ENCODE results near the gene TLR7.

TLR7 gene

DNA sequence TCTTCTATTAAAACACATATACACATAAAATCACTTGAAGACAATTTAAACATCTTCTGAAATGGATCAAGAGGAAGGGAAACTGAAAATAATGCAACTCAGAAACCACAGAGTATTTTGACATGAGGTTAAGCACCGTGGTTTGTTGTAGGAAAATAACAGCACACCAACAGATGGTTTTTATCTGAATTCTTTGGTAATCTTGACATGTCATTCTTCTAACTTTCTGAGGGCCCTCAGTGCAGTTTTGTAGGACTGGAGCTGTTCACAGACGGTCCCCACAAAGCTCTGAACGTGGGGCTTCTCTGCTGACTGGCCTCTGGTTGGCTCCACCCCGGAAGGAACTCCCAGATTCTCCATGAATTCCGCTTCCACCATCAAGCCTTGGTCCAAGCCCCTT is 23.6 kb downstream of the TLR7 start:
- FAIRE-seq (no peak), DNase-seq (ENCODE audit: low spot score) (no peak)

GRCh38 chrX:12891171-12891570 is 24.3 kb downstream of the TLR7 start:
- DNase-seq (ENCODE audit: low spot score) (no peak), FAIRE-seq (no peak)

- FAIRE-seq (no peak), DNase-seq (ENCODE audit: low spot score) (no peak)
Measured at GRCh38 chrX:12891915-12892506, 25.1 kb downstream of the TLR7 start.

- DNase-seq (ENCODE audit: low spot score) (no peak), FAIRE-seq (no peak)
Measured at GRCh38 chrX:12892716-12893115, 25.8 kb downstream of the TLR7 start.

GRCh38 chrX:12894074-12895030 is 27.5 kb downstream of the TLR7 start:
- no peak for FAIRE-seq
- DNase-seq (ENCODE audit: low spot score): peak; percentile 4

GRCh38 chrX:12895866-12896265 is 29.0 kb downstream of the TLR7 start:
- FAIRE-seq (no peak), DNase-seq (ENCODE audit: low spot score) (no peak)

DNA sequence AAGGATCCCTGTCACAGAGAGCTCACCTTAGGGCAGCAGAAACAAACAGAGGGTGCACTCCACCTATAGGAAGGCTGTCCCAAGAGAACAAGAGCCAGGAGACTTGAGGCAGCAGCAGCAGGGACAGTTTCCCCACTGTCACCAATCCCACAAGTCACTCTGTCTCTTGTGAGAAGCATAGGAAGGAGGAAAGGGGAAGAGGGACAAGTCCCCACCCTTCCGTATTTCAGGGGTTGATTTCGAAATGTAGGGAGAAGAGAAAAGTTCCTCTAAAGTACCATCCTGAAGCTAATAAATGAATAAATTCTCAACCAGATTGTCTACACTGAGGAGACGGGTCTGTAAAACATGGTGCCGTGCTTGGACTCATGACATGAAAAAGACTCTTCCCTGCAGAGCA is 30.1 kb downstream of the TLR7 start:
- DNase-seq (ENCODE audit: low spot score): no peak
- no peak for FAIRE-seq

DNA sequence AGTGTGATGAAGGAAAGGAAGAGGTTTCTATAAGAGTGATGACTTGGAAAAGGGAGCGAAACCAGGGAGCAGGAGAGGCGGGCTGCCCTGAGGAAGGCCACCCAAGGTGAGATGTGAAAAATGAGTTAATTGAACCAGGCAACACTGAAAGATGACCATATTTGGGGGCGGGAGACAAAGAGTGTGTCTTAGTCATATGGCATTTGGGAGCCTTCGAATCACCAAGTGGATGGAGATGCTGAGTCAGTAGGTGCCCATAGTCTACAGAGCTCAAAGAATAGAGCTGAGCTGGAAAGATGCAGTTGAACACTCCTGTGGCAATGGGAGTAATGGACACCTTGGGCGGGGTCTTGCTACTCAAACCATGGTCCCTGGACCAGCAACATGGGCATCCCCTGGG is 31.2 kb downstream of the TLR7 start:
- FAIRE-seq (no peak), DNase-seq (ENCODE audit: low spot score) (no peak)

GRCh38 chrX:12899506-12899905 is 32.6 kb downstream of the TLR7 start:
- DNase-seq (ENCODE audit: low spot score) (no peak), FAIRE-seq (no peak)

DNA sequence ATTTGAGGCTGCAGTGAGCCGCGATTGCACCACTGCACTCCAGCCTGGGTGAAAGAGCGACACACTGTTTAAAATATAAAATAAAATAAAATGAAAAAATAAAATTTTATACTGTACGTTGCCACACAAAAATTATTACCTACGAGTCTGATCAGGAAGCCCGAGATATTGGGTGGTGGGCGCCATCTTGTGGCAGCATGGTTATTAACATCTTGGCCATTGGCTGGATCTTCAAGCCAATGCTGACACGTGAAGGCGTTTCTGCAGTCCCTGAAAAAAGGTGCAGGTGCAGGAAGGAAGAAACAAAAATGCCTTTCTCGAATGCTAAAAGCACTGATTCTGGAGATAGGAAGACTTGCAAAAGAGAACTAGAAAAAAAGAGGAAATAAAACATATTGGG is 34.6 kb downstream of the TLR7 start:
- FAIRE-seq (no peak), DNase-seq (ENCODE audit: low spot score) (peak; percentile 43)

DNA sequence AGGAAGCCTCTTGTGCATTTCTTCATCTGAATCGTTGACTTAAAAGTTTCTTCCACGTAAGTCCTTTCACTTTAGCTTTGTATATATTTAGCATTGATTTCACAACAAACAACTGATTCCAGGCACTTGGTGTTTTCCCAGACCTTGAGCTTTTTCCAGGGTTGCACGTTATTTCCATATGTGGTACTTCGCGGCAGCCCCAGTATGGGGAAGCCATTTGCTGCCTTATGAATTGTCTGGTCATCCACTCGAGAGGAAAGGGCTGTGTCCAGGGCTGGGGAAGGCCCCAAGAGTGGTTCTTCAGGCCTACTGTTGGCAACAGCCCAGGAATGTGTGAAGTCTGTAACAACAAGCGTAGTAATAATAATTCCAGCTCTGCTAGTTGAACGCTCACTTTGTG is 36.8 kb downstream of the TLR7 start:
- DNase-seq (ENCODE audit: low spot score) (no peak), FAIRE-seq (no peak)

- FAIRE-seq (no peak), DNase-seq (ENCODE audit: low spot score) (no peak)
Measured at GRCh38 chrX:12906046-12906761, 39.3 kb downstream of the TLR7 start, which contains the start of gene TLR8. Gene TLR8 (plus strand): TSS chrX:12906620. CDS start chrX:12906707, 87 bp downstream.

GRCh38 chrX:12910423-12911121 is 43.7 kb downstream of the TLR7 start:
- FAIRE-seq (no peak), DNase-seq (ENCODE audit: low spot score) (no peak)

DNA sequence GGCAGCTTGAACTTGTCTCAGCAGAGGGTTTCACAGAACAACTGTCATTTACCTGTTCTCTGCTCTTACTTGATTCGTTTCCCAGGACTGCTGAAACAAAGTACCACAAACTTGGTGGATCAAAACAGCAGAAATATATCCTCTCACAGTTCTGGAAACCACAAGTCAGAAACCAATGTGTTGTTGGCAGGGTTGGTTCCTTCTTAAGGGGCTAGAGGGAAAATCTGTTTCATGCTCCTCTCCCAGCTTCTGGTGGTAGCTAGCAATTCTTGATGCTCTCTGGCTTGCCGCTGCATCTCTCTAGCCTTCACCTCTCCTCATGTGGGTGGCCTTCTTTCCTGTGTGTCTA is 44.2 kb downstream of the TLR7 start:
- FAIRE-seq (no peak), DNase-seq (ENCODE audit: low spot score) (no peak)

GRCh38 chrX:12912791-12913482 is 46.1 kb downstream of the TLR7 start:
- no peak for FAIRE-seq
- no peak for DNase-seq (ENCODE audit: low spot score)

GRCh38 chrX:12917753-12918152 is 50.9 kb downstream of the TLR7 start:
- no peak for FAIRE-seq
- DNase-seq (ENCODE audit: low spot score): no peak

GRCh38 chrX:12919051-12919450 is 52.2 kb downstream of the TLR7 start:
- DNase-seq (ENCODE audit: low spot score) (no peak), FAIRE-seq (no peak)

DNA sequence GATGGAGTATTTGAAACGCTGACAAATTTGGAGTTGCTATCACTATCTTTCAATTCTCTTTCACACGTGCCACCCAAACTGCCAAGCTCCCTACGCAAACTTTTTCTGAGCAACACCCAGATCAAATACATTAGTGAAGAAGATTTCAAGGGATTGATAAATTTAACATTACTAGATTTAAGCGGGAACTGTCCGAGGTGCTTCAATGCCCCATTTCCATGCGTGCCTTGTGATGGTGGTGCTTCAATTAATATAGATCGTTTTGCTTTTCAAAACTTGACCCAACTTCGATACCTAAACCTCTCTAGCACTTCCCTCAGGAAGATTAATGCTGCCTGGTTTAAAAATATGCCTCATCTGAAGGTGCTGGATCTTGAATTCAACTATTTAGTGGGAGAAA is 52.7 kb downstream of the TLR7 start:
- no peak for FAIRE-seq
- DNase-seq (ENCODE audit: low spot score): no peak

GRCh38 chrX:12920990-12921389 is 54.1 kb downstream of the TLR7 start:
- FAIRE-seq (no peak), DNase-seq (ENCODE audit: low spot score) (no peak)

DNA sequence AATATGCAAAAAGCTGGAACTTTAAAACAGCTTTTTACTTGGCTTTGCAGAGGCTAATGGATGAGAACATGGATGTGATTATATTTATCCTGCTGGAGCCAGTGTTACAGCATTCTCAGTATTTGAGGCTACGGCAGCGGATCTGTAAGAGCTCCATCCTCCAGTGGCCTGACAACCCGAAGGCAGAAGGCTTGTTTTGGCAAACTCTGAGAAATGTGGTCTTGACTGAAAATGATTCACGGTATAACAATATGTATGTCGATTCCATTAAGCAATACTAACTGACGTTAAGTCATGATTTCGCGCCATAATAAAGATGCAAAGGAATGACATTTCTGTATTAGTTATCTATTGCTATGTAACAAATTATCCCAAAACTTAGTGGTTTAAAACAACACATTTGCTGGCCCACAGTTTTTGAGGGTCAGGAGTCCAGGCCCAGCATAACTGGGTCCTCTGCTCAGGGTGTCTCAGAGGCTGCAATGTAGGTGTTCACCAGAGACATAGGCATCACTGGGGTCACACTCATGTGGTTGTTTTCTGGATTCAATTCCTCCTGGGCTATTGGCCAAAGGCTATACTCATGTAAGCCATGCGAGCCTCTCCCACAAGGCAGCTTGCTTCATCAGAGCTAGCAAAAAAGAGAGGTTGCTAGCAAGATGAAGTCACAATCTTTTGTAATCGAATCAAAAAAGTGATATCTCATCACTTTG is 55.2 kb downstream of the TLR7 start:
- FAIRE-seq (no peak), DNase-seq (ENCODE audit: low spot score) (no peak)

- DNase-seq (ENCODE audit: low spot score) (no peak), FAIRE-seq (no peak)
Measured at GRCh38 chrX:12922599-12922919, 55.7 kb downstream of the TLR7 start.
